Stimulated activated CD8-positive, alpha-beta memory T cell treated with anti-CD3 and anti-CD28 coated beads, Interleukin-2, amount 100 ng/mL, for 1 hour (primary cell): ENCODE data around the gene MEGF6.

ENCODE experiments used
- DNase-seq, 2 donors: peaks; one replicate each; pipeline ENCODE4 v3.0.0-alpha.2; 2020; ENCODE audit warnings: low read depth in 2 of 2

Gene MEGF6

DNA sequence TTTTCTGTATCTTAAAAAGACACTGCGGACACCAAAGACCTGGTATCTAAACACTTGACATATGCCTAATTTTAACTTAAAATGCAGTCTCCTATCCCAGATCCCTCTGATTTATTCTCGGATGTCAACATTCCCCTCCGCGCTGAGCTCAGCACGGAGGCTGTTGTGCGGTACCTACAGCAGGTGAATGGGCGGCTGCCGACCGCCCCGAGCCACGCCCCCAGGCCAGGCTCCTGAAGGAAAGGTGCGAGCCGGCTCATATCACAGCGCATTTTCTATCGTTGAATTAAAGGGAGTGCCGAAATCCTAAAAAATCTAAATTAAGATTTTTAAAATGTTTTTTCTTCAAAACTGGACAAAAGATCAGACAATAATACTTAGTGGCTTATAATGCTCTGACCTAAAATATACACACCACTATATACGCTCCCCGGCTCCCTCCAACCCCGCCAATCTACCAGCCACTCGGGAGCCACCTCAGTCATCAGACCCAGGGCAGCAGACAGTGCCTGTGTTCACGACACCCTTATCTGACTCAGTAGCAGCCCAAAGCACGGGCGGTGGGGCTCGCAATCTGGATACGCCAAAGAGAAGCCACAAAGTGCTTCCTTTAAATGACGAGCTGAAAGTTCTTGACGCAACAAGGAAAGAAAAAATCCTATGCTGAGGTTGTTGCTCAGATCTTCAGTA, 34.5 kb upstream of the MEGF6 start:
- DNase-seq: no peak

DNA sequence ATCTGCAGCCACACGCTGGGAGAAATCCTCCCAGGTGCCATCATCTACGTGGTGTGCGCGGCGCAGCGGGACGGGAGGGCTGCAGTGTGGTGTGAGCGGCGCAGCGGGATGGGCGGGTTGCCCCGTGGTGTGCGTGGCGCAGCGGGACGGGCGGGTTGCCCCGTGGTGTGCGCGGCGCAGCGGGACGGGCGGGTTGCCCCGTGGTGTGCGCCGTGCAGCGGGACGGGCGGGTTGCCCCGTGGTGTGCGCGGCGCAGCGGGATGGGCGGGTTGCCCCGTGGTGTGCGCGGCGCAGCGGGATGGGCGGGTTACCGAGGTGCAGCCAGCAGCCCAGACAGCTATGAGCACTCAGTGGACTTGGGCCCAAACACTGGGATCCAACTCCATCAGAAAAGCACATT, 33.9 kb upstream of the MEGF6 start:
- no peak for DNase-seq

DNA sequence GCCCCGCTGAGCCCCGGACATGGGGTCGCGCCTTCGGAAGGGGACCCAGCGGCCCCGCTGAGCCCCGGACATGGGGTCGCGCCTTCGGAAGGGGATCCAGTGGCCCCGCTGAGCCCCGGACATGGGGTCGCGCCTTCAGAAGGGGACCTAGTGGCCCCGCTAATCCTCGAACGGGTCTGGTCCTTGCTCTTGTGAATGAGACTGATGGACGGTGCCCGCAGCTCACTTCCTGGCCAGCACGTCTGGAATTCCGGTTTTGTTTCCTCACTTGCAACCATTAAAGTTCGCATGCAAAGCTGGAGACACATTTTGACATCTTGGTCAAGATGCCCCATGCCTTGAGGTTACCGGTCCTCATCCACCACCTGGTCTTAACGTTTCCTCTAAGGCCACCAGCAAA, 33.0 kb upstream of the MEGF6 start:
- DNase-seq: no peak

DNA sequence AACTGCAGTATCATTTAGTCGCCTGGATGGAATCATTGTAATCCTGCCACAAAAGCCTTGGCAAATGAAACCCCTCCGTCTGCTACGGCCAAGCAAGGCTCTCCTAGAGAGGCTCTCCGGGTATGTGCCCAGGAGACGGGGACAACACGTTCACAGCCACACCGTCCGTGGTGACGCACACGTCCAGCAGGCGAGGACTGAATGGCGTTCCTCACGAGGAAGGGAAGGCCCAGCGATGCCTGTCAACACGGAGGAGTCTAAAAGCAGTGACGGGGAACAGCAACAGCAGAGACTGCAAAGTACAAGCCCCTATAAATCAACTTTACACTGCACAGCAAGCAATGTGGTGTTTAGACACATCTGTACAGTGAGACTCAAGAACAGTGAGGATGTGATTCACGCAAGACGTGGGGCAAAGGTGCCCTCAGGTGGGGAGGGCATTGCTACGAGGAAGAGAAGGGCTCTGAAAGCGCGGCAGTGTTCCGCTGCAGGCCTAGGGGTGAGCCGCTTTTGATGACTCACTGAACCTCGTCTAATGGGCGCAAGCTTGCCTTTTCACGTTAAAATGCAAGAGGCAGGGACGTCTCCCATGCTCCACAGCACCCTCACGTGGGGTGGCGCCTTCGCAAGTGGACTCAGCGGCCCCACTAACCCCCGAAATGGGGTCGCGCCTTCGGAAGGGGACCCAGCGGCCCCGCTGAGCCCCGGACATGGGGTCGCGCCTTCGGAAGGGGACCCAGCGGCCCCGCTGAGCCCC, 31.8 kb upstream of the MEGF6 start:
- DNase-seq: no peak

DNA sequence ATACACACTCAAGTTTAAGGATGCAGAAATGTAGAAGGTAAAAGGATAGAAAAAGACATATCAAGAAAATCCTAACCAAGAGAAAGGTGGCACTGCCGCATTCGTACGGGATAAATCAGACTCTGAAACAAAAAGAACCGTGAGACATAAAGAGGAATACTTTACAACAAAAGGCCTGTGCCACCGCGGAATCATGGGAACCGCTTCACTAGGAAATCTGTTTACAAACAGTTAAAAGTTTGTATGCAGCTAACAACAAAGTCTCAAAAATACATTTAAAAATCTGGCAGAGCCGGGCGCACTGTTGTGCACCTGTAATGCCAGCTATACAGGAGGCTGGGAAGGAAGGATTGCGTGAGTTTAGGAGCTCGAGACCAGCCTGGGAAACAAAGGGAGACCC, 30.5 kb upstream of the MEGF6 start:
- no peak for DNase-seq

DNA sequence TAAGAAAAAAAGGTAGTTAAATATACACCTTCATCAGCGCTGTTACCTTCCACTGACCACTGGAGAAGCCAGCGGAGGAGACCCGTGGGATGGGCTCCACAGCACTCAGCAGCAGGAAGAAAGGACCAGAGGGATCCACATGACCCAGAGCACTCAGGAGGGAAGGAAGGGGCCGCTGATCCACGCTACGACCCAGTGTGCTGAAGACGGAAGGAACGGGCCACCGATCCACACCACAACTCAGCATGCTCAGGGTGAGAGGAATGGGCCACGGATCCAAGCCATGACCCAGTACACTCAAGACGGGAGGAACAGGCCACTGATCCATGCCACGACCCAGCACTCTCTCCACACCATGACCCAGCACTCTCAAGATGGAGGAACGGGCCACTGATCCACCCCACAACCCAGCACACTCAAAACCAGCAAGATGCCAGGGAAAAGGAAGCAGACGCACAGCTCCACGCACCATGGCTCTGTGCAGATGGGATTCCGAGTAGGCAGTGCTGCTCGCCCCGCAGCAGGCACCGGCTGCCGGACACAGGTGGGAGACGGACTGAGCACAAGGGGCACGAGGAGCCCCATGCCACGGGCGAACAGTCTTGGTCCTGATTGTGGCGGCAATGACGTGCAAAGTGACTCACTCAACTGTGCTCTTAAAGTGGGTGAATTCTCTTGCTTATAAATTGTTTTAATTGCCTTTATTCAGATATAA, 29.9 kb upstream of the MEGF6 start:
- DNase-seq: no peak

DNA sequence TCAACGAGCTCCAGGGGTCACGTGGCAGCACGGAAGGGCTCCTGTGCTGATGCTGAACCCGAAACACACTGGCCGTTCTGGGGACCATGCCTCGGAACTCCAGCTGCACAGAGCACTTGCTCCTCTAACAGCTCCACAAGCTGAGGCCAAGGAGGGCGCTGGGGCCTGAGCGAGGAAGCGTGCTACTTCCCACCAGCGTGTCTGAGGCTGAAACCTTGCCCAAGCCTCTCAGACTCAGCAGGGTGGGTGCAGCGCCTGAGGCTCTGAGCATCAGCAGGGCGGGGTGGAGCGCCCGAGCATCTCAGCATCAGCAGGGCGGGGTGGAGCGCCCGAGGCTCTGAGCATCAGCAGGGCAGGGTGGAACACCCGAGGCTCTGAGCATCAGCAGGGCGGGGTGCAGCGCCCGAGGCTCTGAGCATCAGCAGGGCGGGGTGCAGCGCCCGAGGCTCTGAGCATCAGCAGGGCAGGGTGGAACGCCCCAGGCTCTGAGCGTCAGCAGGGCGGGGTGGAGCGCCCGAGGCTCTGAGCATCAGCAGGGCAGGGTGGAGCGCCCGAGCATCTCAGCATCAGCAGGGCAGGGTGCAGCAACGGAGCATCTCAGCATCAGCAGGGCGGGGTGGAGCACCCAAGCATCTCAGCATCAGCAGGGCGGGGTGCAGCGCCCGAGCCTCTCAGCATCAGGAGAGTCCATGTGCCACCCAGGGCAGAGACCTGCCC, 29.0 kb upstream of the MEGF6 start:
- DNase-seq: no peak

DNA sequence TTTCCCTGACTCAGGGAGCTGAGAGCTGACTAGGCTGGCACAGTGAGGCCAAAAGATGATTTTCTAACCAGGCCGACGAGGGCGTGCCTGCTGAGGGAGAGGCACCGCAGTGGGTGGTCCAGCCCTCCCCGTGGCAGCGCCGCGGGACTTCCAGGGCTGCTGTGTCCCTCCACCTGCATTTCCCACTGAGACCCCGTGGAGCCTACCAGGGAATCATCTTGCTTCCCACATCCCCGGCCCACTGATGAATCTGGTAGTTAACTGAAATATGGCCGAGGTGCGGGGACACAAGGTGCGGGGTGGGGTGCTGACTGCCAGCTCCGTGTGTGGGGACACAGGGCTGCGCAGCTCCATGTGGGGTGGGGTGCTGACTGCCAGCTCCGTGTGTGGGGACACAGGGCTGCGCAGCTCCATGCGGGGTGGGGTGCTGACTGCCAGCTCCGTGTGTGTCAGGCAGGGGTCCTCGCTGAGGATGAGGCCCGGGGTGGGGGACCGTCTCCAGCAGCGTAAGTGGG, 28.1 kb upstream of the MEGF6 start:
- DNase-seq: no peak

DNA sequence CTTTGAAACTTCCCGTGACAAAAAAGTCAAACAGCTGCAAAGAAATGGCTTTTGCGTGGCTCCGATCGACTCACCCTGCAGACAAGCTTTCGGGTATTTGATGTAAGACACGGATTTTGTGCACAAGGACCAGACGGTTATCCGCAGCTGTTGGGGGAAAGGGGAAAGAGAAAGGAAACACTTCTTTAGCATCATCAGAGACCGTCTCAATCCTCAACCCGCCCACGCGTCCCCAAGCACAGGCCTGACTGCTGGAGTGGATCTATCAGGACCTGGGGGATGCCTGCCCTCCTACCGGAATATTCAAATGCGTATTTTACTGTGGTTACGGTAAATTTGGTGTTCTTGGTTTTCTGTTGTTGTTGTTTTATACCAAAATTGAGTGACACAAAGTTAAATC, 27.4 kb upstream of the MEGF6 start:
- DNase-seq: no peak

DNA sequence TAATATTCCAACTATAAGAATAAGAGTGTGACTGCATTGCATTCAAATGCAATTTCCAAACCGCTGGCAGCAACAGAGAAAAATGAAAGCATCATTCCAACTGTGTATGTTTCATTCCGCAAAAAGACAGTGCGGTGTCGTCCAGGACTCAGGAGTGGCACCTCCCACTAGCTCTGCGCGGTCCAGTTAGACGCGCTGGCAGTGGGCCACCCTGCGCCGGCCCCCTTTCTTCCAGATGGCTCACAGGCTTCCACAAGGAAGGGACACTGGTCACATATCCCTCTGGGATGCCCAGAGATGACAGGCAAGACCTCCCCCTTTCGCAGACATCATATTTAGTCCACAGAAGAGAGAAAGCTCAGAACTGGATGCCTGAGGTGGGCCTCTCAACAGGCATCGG, 26.7 kb upstream of the MEGF6 start:
- no peak for DNase-seq

DNA sequence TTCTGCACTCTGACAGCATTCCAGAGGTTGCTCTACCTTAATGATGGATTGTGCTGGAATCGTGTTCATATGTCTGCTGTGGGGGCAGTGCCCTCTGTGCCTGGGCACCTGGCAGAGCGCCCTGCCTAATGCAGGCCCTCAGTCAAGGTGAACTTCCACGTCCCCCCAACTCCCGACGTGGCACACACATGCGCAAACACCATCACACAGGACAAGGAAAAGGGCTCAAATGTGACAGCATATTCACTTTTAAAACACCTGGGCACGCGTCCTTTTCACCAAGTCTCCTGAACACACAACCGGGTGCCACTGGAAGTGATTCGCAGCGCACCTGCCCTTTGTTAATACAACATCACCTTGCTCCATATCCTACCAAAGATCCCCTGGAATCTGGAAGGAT, 25.2 kb upstream of the MEGF6 start:
- no peak for DNase-seq

DNA sequence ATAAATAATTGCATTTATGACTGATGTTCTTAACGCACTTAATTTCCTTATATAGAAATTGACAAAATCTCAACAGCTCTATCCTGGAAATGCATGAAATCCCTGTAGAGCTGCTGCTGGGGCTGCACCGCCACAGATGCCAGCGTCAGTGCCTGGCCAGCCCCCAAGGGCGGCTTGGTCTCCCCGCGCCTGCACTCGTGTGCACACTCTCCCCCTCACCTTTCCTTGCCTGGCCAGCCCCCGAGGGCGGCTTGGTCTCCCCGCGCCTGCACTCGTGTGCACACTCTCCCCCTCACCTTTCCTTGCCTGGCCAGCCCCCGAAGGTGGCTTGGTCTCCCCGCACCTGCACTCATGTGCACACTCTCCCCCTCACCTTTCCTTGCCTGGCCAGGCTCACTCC, 24.8 kb upstream of the MEGF6 start:
- no peak for DNase-seq

DNA sequence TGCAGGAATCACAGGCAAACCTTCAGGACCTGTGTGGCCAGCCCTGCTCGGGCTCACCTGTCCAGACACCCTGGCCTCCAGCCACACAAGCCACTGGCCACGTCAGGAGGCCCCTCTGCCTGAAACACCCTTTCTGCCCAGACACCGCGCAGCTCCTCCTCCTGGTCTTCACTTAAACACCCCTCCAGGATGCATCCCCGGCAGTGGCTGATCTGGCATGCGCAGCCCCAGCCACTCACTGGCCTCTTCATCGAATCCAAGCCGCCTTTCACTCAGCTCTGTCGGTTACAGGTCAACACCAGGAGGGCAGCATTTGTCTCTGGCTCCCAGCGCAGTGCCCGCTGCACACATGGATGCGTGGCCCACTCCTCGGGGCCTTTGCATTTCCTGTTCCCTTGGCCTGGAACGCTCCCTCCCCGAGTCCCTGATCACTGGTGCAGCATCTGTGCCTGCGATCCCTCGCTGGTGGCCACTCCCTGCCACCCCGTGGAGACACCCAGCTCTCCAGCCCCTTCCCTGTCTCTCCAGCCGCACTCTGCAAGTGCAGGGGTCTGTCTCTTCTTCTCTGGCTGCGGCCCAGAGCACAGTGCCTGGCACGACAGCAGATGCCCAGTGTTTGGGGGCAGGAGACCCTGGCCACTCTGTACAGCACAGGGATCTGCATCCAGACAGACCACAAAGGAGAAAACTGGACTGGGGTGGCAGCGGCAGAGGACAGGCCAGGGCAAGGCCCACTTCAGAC, 22.9 kb upstream of the MEGF6 start:
- no peak for DNase-seq

DNA sequence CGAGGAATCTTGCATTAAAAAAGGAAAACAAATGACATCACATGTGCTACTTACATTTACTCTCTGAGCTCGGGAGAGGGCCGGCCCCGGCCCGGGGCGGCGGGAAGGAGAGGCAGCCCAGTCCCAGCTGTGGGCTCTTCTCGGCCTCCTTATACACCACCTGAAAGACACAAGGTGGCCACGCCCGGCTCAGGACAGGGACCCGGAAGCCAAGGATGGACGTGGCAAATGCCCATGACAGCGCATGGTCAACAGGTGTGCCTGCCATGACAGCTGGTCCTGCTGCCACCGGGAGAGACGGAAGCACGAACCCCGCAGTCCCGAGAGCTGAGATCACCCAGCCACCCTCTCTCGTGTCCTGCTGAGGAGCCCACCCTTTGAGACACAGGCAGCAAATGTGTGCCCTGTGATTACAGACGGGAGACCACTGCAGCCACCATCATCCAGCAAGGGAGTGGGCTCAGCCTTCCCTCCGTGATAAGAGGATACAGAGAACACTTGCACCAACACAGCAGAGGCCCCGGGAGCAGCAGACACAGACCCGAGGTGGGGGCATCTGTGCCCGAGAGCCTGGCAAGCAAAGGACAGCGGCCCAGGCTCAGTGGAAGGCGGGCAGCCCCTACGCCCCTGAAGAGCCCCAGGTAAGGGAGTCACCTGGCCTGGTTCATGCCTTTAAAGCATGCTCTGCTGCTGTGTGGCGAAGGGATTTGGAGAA, 22.2 kb upstream of the MEGF6 start:
- no peak for DNase-seq

DNA sequence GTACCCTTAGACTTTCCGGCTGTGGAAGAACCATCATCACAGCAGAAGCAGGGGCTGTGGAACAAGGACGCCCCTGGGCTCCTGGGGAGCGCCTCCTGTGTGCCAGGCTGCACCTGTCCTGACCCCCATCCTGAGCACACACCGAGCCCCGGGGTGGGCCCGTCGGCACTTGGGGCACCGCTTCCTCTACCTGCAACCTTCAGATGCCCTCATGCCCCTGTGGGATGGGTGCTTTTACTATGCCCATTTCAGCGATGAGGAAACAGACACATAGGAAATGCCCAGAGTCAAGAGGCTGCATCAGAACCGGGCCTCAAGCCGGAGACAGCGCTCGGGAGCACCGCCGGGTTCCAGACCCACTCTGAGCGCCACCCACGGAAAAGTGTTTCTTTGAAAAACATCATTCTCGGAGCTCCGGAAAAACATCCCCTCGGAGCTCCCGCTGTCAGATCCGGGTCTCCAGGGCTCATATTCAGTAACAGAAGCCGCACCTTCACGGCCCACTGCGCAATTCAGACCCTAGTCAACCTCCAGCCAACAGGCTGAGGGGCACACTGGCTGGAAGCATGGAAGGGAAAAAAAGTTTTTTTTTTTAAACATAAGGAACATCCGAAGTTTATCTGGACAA, 21.5 kb upstream of the MEGF6 start:
- DNase-seq: no peak

DNA sequence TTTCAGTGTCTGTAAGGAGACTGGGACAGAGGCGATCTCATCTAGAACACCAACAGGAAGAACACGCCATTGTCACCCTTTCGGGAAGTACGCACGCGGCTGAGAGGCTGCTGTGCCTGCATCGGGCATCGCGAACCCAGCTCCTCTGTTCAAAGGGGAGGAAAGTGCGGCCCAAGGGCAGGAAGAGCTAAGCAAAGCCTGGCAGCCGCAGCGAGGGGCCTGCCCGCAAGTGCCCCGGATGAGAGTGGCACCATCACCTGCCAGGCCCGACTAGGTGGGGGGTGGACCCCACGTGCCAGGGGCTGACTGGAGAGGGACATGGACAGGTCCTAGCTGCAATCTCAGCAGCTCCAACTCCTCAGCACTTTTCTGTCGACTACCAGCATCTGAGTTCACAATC, 21.0 kb upstream of the MEGF6 start:
- DNase-seq: no peak

DNA sequence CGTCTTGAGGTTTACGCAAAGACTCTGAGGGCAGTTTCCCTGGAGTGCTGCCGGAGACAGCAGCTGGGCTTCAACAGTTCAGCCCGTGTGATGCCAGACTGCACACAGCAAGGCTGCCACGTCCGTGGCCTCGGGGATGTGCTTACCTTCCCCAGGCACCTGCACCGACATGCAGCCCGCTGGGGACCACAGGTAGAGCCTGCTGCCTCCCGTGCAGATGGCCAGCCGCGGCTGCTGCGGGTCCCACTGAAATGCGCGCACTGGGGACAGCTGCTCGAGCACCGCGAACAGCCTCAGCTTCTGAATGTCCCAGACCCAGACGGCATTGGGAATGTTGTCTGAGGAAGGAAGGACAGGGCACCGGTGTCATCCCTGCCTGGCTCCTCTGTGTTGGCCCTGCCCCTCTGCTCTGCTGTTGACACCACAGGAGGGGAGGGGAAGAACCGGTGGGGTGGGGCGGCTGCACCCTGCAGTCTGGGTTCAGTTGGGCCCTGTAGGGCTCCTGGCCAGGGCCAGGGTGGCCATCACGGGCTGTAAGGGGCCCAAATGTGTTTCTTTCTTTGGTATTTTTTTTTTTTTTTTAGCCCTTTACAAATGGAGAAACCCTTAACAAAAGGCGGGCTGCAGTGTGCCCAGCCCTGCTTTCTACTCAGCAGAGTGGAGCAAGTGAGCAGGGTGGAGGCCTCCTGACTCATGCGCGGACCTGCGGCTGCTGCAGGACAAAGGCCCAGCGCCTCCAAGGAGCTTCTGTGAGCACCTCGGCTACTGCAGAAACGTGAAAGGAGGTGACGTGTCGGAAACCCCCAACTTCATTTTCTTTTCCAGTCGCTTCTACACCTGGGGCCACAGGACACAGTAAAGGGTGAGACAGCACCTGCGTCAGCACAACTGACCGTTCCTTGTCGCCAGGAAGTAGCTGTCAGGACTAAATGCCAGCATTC, 20.3 kb upstream of the MEGF6 start:
- DNase-seq: no peak

DNA sequence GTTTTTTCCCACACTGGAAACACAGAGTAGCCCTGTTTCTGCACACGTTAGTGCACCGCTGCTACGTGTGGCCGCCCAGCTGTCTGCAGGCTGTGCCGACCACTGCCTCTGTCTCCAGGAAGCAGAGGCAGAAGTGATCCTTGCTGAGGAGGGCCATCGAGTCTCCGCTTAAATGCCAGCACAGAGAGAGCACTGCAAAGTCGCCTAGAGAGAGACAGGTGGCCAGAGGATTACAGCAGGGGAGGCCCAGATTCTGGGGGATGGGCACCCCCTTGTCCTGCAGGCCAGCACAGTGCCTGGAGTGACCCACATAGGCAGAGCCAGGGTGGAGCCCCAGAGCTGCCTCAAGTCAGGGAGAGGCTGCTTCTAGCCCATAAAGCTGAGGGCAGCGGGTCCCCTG, 19.6 kb upstream of the MEGF6 start:
- no peak for DNase-seq

DNA sequence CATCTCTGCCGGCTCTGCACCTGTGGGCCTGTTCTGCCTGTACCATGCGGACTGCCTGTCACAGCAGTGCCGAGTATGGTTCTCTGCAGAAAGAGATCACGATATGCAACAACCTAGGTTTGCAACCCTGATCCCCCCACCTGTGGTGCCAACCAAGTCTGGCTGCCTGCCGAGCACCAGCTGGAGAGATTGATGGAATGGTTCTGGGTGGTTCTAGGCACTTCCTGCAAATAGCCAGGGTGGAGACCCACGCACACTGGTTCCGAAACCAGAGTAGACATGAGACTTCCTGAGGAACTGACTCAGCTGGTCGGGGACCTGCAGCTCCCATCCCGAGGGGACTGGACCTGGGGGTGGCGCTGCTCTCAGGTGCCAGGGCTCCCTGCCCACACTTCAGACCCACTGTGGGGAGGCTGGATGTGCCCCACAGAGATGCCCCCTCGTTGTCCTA, 18.9 kb upstream of the MEGF6 start:
- no peak for DNase-seq
